Adrenal gland (tissue), 12 donors: Measurements from ENCODE around the gene UGGT1. TPM values are rescaled to one million over a fixed set of nuclear protein-coding genes. Genes with fewer than 3 reads are reported as not detected.
"Not testable (repeated sequence)": the region's sequence is repeated elsewhere in the genome, so short reads cannot be mapped to it uniquely, and the experiment has no call there.

ENCODE experiments used
- DNase-seq, 7 donors: peaks; one replicate each; pipeline ENCODE4 v3.0.0-alpha.2; 2019 to 2020
- H3K27ac ChIP-seq, 5 donors: fragments of 200-600 bp; sonication (generic) in 4 of 5; 1 replicate in 3 of 5; 2 replicates in 2 of 5; pipeline versions ENCODE4 v1.5.1 to v1.8.0; 2016 to 2020; ENCODE audit warnings: mild to moderate bottlenecking in 1 of 5
- H3K27me3 ChIP-seq: fragments of 200-600 bp; 2 replicates; pipeline ENCODE4 v1.8.0; 2021
- H3K36me3 ChIP-seq, 2 donors: fragments of 200-600 bp; replicated peaks in 1 of 2; 1 replicate in 1 of 2; 2 replicates in 1 of 2; pipeline versions ENCODE4 v1.5.1 to v1.8.0; 2018 to 2022
- H3K4me1 ChIP-seq, 2 donors: fragments of 200-600 bp; replicated peaks in 1 of 2; 1 replicate in 1 of 2; 2 replicates in 1 of 2; pipeline versions ENCODE4 v1.5.1 to v1.8.0; 2018 to 2021
- H3K4me3 ChIP-seq, 4 donors: fragments of 200-600 bp; sonication (generic) in 3 of 4; one replicate each; pipeline ENCODE4 v1.5.1; 2016 to 2018
- H3K9me3 ChIP-seq, 3 donors: fragments of 200-600 bp; sonication (generic) in 1 of 3; replicated peaks in 1 of 3; 1 replicate in 2 of 3; 2 replicates in 1 of 3; pipeline versions ENCODE4 v1.5.1 to v1.8.0; 2016 to 2021
- POLR2A ChIP-seq, 2 donors: fragments of 450-650 bp; IDR thresholded peaks; one replicate each; pipeline ENCODE4 v1.6.1; 2017; ENCODE audit warnings: antibody characterized with exemption in 2 of 2, mild to moderate bottlenecking in 2 of 2, moderate library complexity in 1 of 2
- WGBS, 4 donors: extraction: QIAGEN DNeasy Blood & Tissue Kit in 2 of 4; methylation state at CpG; one replicate each; pipeline versions ENCODE4 v1.1.5 to v1.1.7; 2013 to 2017; 5-methylcytosine and 5-hydroxymethylcytosine counted together
- intact Hi-C, 2 donors: fragments of 100-400 bp; cut with DNase I; formaldehyde crosslinking; loops; one replicate each; pipeline versions ENCODE4 v1.14.1 to v1.15.0; 2022 to 2023
- polyA plus RNA-seq, 3 donors: library from polyadenylated mRNA; stranded (reverse); fragments of 200-250 nt in 2 of 3; fragments of 350-450 nt in 1 of 3; fragmentation: Illumina TruSeq in 1 of 3; extraction: RNeasy Lipid Tissue Mini Kit (QIAGEN cat#74804) in 1 of 3; gene quantifications; one replicate each; pipeline ENCODE4 v1.2.3, GENCODE V29; 2013 to 2014
- total RNA-seq, 9 donors: library from RNA; depleted of rRNA in 4 of 9; stranded (reverse); fragments of >200 nt in 4 of 9; fragments of 120-200 nt in 1 of 9; fragmentation: NEBNext Ultra II Directional in 1 of 9; extraction: Animal tissue kit (Norgen Biotek cat#: 25700) in 1 of 9; gene quantifications; one replicate each; pipeline versions ENCODE4 v1.1.0 to v1.2.4, GENCODE V29; 2013 to 2023
- TF ChIP-seq, protein P1 (sequence below), 6 experiments: fragments of 450-650 bp in 4 of 6; fragments of 200-600 bp in 2 of 6; sonication (generic) in 1 of 6; IDR thresholded peaks; 1 replicate in 5 of 6; 2 replicates in 1 of 6; pipeline versions ENCODE4 v1.5.1 to v1.8.0; 2016 to 2021; ENCODE audit warnings: antibody characterized with exemption in 6 of 6, mild to moderate bottlenecking in 2 of 6, moderate library complexity in 1 of 6
- donor health status: healthy with polysubstance abuse.
- donor health status: Bipolar disorder and iron deficiency.
- donor health status: DM: yes; HTN: yes; CAD: no.
- donor health status: DM: no; HTN: no; CAD: no.
- donor health status: DM: no; HTN: no; CAD: no.
- donor health status: DM: yes; HTN: yes; CAD: no.

Gene UGGT1
- total and polyA plus RNA-seq, 12 donors = 6.6 to 67.5 (median 41.5) TPM

DNA sequence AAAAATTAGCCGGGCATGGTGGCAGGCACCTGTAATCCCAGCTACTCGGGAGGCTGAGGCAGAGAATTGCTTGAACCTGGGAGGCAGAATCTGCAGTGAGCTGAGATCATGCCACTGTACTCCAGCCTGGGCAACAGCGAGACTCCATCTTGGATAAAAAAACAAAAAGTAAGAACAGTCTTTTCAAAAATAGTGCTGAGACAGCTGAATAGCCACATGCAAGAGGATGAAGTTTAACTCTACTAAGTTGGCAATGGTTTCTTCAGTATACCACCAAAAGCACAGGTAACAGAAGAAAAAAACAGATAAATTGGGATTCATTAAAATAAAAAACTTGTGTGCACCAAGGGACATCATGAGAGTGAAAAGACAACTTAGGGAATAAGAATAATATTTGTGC, 115.2 kb downstream of the UGGT1 start:
- Histone ChIP-seq H3K4me1 (no peaks in the 10 kb centered on the region), H3K4me3 (no peak overlapping the region), H3K27ac (no peak overlapping the region), H3K9me3 (no peaks in the 10 kb centered on the region), H3K36me3 (no peaks in the 10 kb centered on the region), H3K27me3 (no peaks in the 10 kb centered on the region)
- intact Hi-C loops = no loop called here
- no peak for DNase-seq
- no peak for TF ChIP-seq POLR2A (IDR thresholded peaks at IDR 0.05)
- TF ChIP-seq, protein P1, sequence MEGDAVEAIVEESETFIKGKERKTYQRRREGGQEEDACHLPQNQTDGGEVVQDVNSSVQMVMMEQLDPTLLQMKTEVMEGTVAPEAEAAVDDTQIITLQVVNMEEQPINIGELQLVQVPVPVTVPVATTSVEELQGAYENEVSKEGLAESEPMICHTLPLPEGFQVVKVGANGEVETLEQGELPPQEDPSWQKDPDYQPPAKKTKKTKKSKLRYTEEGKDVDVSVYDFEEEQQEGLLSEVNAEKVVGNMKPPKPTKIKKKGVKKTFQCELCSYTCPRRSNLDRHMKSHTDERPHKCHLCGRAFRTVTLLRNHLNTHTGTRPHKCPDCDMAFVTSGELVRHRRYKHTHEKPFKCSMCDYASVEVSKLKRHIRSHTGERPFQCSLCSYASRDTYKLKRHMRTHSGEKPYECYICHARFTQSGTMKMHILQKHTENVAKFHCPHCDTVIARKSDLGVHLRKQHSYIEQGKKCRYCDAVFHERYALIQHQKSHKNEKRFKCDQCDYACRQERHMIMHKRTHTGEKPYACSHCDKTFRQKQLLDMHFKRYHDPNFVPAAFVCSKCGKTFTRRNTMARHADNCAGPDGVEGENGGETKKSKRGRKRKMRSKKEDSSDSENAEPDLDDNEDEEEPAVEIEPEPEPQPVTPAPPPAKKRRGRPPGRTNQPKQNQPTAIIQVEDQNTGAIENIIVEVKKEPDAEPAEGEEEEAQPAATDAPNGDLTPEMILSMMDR (IDR thresholded peaks at IDR 0.05) = no peak
- 62 to 96% (median 88%) methylated on average over 3 of the region's 3 CpGs for WGBS, 4 donors

DNA sequence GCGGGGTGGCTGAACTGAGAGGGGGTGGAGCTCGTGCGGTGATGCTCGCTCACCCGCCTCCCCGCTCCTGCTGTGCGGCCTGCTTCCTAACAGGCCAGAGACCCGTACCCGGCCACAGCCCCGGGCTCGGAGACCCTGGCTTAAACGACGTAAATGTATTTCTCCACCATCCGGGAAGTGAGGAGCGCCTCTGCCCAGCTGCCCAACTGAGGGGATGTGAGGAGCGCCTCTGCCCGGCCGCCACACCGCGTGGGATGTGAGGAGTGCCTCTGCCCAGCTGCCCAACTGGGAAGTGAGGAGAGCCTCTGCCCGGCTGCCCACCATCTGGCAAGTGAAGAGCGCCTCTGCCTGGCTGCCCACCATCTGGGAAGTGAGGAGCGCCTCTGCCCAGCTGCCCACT, 117.0 kb downstream of the UGGT1 start:
- Histone ChIP-seq H3K36me3 (no peaks in the 10 kb centered on the region), H3K4me3 (no peak overlapping the region), H3K4me1 (no peaks in the 10 kb centered on the region), H3K27me3 (no peaks in the 10 kb centered on the region), H3K9me3 (no peaks in the 10 kb centered on the region), H3K27ac (no peak overlapping the region)
- intact Hi-C loops = no loop called here
- TF ChIP-seq, protein P1 (IDR thresholded peaks at IDR 0.05) = no peak
- no peak for TF ChIP-seq POLR2A (IDR thresholded peaks at IDR 0.05)
- DNase-seq = no peak
- 97 to 98% (median 98%) methylated on average over 6 to 23 of the region's 23 CpGs; no CpG with 5 or more reads in 1 of the 4 donors for WGBS, 4 donors

- H3K4me3 ChIP-seq, DNase-seq, H3K9me3 ChIP-seq, H3K4me1 ChIP-seq, H3K27me3 ChIP-seq, H3K27ac ChIP-seq, intact Hi-C loops, H3K36me3 ChIP-seq: not testable (repeated sequence)
- WGBS, 4 donors = 67 to 93% (median 91%) methylated on average over 1 to 22 of the region's 22 CpGs
Measured at GRCh38 chr2:128208631-128209324, 117.8 kb downstream of the UGGT1 start.

DNA sequence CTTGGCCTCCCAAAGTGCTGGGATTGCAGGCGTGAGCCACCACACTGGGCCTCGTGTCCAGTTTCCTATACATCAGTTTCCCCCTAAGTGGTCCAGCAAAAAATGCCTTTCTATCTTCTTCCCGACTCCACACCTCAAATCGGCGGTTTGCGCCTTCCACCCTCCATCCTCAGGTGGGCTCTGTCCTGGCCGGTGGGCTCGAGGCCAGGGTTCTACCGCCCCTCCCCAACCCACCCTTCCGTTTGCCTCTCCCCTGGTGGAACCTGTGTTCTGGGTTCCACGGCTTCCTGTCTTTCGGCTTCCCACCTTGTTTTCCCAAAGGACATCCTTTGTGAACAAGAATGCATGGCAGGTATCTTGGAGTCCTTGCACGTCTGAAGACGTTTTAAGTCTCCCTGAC, 123.3 kb downstream of the UGGT1 start:
- no peaks in the 10 kb centered on the region for H3K27me3 ChIP-seq
- no peak overlapping the region for H3K27ac ChIP-seq
- H3K4me3 ChIP-seq = no peak overlapping the region
- no peaks in the 10 kb centered on the region for H3K9me3 ChIP-seq
- H3K36me3 ChIP-seq = no peaks in the 10 kb centered on the region
- intact Hi-C loops = no loop called here
- TF ChIP-seq POLR2A (IDR thresholded peaks at IDR 0.05) = no peak
- TF ChIP-seq, protein P1 (IDR thresholded peaks at IDR 0.05) = no peak
- 77 to 90% (median 86%) methylated on average over 14 of the region's 14 CpGs for WGBS, 4 donors
- no peak for DNase-seq
- H3K4me1 ChIP-seq = no peaks in the 10 kb centered on the region

DNA sequence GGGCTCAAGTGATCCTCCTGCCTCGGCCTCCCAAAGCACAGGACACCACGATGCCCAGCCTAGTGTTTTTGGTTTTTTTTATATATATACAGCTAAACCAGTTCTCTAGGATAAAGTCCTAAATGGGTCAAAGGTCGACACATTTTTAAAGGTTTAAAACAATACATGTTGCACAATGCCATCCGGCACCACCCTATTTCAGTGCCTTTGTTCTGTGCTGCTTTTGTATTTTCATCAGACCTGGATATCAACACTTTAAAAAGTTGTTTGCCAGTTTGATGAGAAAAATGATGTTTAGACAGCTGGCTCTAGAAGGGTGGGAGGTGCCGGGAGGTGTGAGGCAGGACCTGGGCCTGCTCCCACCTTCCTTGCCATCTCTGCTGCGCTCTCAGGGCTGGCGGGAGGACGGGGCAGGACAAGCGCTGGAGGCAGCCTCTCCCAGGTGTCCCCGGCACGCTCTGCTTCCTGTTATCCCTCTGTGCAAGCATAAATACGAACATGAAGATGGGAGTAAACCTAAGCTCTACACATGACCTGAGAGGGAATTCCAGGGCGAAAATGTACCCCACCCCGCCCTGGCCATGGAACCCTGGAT, 124.0 kb downstream of the UGGT1 start:
- no peaks in the 10 kb centered on the region for H3K4me1 ChIP-seq
- DNase-seq = no peak
- 82 to 90% (median 85%) methylated on average over 14 of the region's 14 CpGs for WGBS, 4 donors
- intact Hi-C loops = no loop called here
- TF ChIP-seq, protein P1 (IDR thresholded peaks at IDR 0.05) = no peak
- no peak for TF ChIP-seq POLR2A (IDR thresholded peaks at IDR 0.05)
- H3K27ac ChIP-seq = no peak overlapping the region
- H3K27me3 ChIP-seq = no peaks in the 10 kb centered on the region
- no peak overlapping the region for H3K4me3 ChIP-seq
- H3K36me3 ChIP-seq = no peaks in the 10 kb centered on the region
- no peaks in the 10 kb centered on the region for H3K9me3 ChIP-seq
